ENCODE results near the gene RAB10.

Gene RAB10

GRCh38 chr2:26074676-26075075, 40.8 kb downstream of the RAB10 start:
- H3K4me3 ChIP-seq (ENCODE audit: low read depth, low read length), result no peak overlapping the region
- H3K27me3 ChIP-seq (replicated peaks), result no peaks in the 10 kb centered on the region
- no peaks in the 10 kb centered on the region for H3K36me3 ChIP-seq (replicated peaks)
- no peak for DNase-seq
- no peak for TF ChIP-seq CTCF (IDR thresholded peaks at IDR 0.05; ENCODE audit: low read depth, low read length, missing control alignments)
- no peak overlapping the region for H3K27ac ChIP-seq
- in situ Hi-C loops (cut with HindIII; ENCODE audit: low pct_ligation_motif_present, low sequenced_read_pairs), result no loop called here

- in situ Hi-C loops (cut with HindIII; ENCODE audit: low pct_ligation_motif_present, low sequenced_read_pairs), result no loop called here
- Histone ChIP-seq H3K4me3 (ENCODE audit: low read depth, low read length) (no peak overlapping the region), H3K27ac (no peak overlapping the region), H3K36me3 (replicated peaks) (no peaks in the 10 kb centered on the region), H3K27me3 (replicated peaks) (no peaks in the 10 kb centered on the region)
- no peak for TF ChIP-seq CTCF (IDR thresholded peaks at IDR 0.05; ENCODE audit: low read depth, low read length, missing control alignments)
- DNase-seq, result no peak
Observed at GRCh38 chr2:26075173-26075572, 41.3 kb downstream of the RAB10 start.

GRCh38 chr2:26076001-26076587, 42.2 kb downstream of the RAB10 start:
- H3K4me3 ChIP-seq (ENCODE audit: low read depth, low read length), result no peak overlapping the region
- no peak for DNase-seq
- in situ Hi-C loops (cut with HindIII; ENCODE audit: low pct_ligation_motif_present, low sequenced_read_pairs), result no loop called here
- H3K36me3 ChIP-seq (replicated peaks), result no peaks in the 10 kb centered on the region
- no peak overlapping the region for H3K27ac ChIP-seq
- H3K27me3 ChIP-seq (replicated peaks), result no peaks in the 10 kb centered on the region
- no peak for TF ChIP-seq CTCF (IDR thresholded peaks at IDR 0.05; ENCODE audit: low read depth, low read length, missing control alignments)

GRCh38 chr2:26077291-26077690, 43.4 kb downstream of the RAB10 start:
- in situ Hi-C loops (cut with HindIII; ENCODE audit: low pct_ligation_motif_present, low sequenced_read_pairs), result no loop called here
- no peak for DNase-seq

GRCh38 chr2:26078939-26079338, 45.1 kb downstream of the RAB10 start:
- in situ Hi-C loops (cut with HindIII; ENCODE audit: low pct_ligation_motif_present, low sequenced_read_pairs), result no loop called here
- no peak overlapping the region for H3K4me3 ChIP-seq (ENCODE audit: low read depth, low read length)
- H3K27ac ChIP-seq, result no peak overlapping the region

More at GRCh38 chr2:26077291-26077690, 43.4 kb downstream of the RAB10 start:
- Histone ChIP-seq H3K4me3 (ENCODE audit: low read depth, low read length) (no peak overlapping the region), H3K27ac (no peak overlapping the region), H3K27me3 (replicated peaks) (no peaks in the 10 kb centered on the region), H3K36me3 (replicated peaks) (no peaks in the 10 kb centered on the region)
- TF ChIP-seq CTCF (IDR thresholded peaks at IDR 0.05; ENCODE audit: low read depth, low read length, missing control alignments), result no peak

More at GRCh38 chr2:26078939-26079338, 45.1 kb downstream of the RAB10 start:
- no peaks in the 10 kb centered on the region for H3K27me3 ChIP-seq (replicated peaks)
- no peak for TF ChIP-seq CTCF (IDR thresholded peaks at IDR 0.05; ENCODE audit: low read depth, low read length, missing control alignments)
- DNase-seq, result no peak
- H3K36me3 ChIP-seq (replicated peaks), result no peaks in the 10 kb centered on the region
